ENCODE results near the gene NAMPT. TPM values are rescaled to one million over a fixed set of nuclear protein-coding genes. Genes with fewer than 3 reads are reported as not detected.

Gene NAMPT
- total and polyA plus RNA-seq, 9 of the 15 experiments (the other 6 are each of a cell fraction or from before 2014, with no cell fraction given): 41.1 to 160 (median 106) TPM

DNA sequence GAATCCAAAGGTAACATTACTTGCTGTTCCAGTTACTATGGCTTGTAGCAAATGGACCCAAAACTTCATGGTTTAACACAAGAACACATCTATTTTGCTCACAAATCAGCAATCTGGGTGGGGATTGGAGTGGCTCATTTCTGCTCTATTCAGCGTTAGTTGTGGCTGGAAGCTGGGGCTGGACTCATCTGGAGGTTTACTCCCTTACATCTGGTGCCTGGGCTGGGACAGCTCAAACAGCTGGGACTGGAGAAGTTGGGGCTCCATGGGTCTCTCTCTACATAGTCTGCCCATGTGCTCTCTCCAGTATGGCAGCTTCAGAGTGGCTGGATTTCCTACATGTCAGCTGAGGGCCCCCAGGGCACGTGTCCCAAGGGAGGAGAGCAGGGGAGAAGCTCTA lies 33.7 kb upstream of the NAMPT start:
- Histone ChIP-seq H3K79me2 (ENCODE audit: control insufficient read depth, insufficient read depth, low read length) (no peaks in the 10 kb centered on the region), H3K27me3 (ENCODE audit: control insufficient read depth in 2 of 2, insufficient read depth in 2 of 2, low read length in 2 of 2) (no peaks in the 10 kb centered on the region), H3K4me2 (ENCODE audit: insufficient read depth, low read length) (no peak overlapping the region), H3K36me3 (ENCODE audit: control insufficient read depth, insufficient read depth, low read length) (no peaks in the 10 kb centered on the region), H3K9me1 (ENCODE audit: control insufficient read depth, insufficient read depth, low read length) (no peaks in the 10 kb centered on the region), H3K9me3 (replicated peaks; ENCODE audit: control insufficient read depth, insufficient read depth, low read depth, low read length) (no peaks in the 10 kb centered on the region), H3K9ac (ENCODE audit: insufficient read depth in 1 of 2, low read depth in 2 of 2, low read length in 2 of 2) (no peak overlapping the region; a peak in 1 of 4 replicates), H3K4me3 (no peak overlapping the region), H3K27ac (ENCODE audit: extremely low read depth, low read depth, low read length) (no peak overlapping the region), H4K20me1 (replicated peaks; ENCODE audit: control insufficient read depth, insufficient read depth, low read length) (no peaks in the 10 kb centered on the region), H3K4me1 (replicated peaks in 1 of 2; ENCODE audit: control insufficient read depth in 2 of 2, insufficient read depth in 2 of 2, low read length in 2 of 2) (no peaks in the 10 kb centered on the region), H2AFZ (ENCODE audit: low read depth, low read length) (peak overlapping the region; percentile 20; the same call in 1 of the 2 replicates)
- intact Hi-C loops (cut with micrococcal nuclease): no loop called here
- no TSS peak for BruUV-seq (replicated peaks)
- no peak for FAIRE-seq
- no peak for DNase-seq (ENCODE audit: extremely low read depth in 1 of 4, low spot score in 3 of 4)
- in situ Hi-C loops (cut with MboI): no loop called here
- no peak for TF ChIP-seq PHF21A (IDR thresholded peaks at IDR 0.05; ENCODE audit: borderline replicate concordance, low read depth)
- no peak for TF ChIP-seq SIX5 (IDR thresholded peaks at IDR 0.05; ENCODE audit: borderline replicate concordance in 1 of 2, insufficient read depth in 1 of 2, low read depth in 1 of 2, low read length in 2 of 2)
- TF ChIP-seq RBM39 (optimal IDR thresholded peaks at IDR 0.05; ENCODE audit: low read depth, low read length): no peak
- no peak for TF ChIP-seq ZNF121 (CRISPR knock-in tag; conservative IDR thresholded peaks at IDR 0.05)
- no peak for TF ChIP-seq ZNF717 (CRISPR knock-in tag; IDR thresholded peaks at IDR 0.05)
- no peak for TF ChIP-seq ZNF639 (CRISPR knock-in tag; conservative IDR thresholded peaks at IDR 0.05 in 1 of 2, IDR thresholded peaks at IDR 0.05 in 1 of 2)
- TF ChIP-seq CTBP1 (IDR thresholded peaks at IDR 0.05; ENCODE audit: borderline replicate concordance): no peak
- no peak for TF ChIP-seq FOXA3 (CRISPR knock-in tag; conservative IDR thresholded peaks at IDR 0.05 in 1 of 2, IDR thresholded peaks at IDR 0.05 in 1 of 2)
- ATAC-seq: no peak
- ChIA-PET CTCF (ENCODE audit: low intra/inter-chr PET ratio) (no interaction called here), POLR2A (interaction anchor here (0.5 to 3.1 kb wide), 4 partner anchors 8 to 275 kb away, joined by 3 to 10 read pairs (median 3); no protein-coding TSS in a partner anchor)
- 19% methylated on average over 2 of the region's 2 CpGs for WGBS (ENCODE audit: insufficient coverage, low coverage, missing lambda C conversion rate)

Data from K562 (cell line).